GM21367 (cell line): ENCODE data around the gene ALDOA.
"Not testable (repeated sequence)": the region's sequence is repeated elsewhere in the genome, so short reads cannot be mapped to it uniquely, and the experiment has no call there.

ENCODE experiments used
- ATAC-seq: cut with Tn5 transposase; IDR thresholded peaks from one replicate; pipeline ENCODE4 v1.9.1; 2021; ENCODE audit not compliant: unreplicated experiment

ALDOA gene

DNA sequence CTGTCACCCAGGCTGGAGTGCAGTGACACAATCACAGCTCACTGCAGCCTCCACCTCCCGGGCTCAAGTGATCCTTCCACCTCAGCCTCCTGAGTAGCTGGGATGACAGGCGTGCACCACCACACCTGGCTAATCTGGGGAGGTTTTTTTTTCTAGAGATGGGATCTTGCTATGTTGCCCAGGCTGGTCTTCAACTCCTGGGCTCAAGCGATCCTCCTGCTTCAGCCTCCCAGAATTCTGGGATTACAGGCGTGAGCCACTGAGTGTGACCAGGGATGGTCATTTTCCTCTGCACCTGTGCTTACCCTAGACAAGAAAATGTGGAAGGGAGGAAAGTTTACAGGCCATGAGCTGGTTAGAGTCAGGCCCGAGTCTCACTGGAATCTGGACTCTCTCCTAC, 24.9 kb upstream of the ALDOA start:
- ATAC-seq: not testable (repeated sequence)

DNA sequence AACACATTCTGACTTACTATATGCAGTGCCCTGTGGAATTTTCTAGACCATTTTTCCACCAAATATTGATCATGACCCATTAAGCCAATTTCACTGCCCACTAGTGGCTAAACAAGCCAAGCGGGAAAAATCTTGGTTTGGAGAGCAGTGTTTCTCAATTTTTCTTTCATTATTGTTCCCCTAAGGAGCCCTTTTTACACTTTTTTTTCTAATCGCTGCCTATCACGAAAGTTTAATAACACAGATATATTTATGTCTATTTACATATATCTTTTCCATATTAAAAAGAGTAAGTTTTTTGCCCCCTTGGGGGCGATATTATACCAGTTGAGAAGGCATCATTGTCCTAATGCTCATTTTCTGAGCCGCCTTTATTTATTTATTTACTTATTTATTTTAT, 23.7 kb upstream of the ALDOA start:
- ATAC-seq: no peak

DNA sequence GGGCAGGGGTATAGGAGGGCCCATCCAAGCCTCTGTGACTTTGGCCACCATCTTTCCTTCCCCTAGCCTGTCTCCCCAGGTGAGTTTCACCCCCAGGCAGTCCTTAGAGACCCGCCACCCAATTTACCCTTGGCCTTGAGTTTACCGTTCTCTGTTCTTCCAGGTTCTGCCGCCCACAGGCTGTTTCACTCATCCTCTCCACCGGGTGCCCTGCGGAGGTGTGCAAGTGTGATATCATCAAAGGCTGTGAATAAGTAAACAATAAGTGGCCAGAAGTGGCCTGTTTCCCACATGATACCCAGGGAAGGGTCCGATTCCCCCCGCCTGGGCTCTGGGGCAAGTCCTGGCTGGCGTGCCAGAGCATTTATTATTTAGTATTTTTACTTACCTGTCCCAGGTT, 19.4 kb upstream of the ALDOA start:
- ATAC-seq: no peak

DNA sequence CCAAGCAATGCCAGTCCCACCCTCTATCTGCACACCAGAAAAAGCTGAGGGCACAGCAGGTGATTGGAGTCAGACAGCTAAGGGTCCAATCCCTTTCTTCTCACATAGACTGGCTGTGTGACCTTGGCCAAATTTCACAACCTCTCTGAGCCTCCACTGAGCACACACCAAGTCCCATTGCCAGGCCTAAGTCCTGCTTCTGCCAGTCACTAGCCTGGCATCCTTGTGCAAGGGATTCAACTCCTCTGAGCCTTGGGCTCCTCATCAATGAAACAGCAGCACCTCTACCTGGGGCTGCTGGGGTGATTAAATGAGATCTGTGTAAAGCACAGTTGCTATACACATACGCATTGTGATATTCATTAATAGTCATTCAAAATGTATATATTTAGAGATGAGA, 19.0 kb upstream of the ALDOA start:
- no peak for ATAC-seq

DNA sequence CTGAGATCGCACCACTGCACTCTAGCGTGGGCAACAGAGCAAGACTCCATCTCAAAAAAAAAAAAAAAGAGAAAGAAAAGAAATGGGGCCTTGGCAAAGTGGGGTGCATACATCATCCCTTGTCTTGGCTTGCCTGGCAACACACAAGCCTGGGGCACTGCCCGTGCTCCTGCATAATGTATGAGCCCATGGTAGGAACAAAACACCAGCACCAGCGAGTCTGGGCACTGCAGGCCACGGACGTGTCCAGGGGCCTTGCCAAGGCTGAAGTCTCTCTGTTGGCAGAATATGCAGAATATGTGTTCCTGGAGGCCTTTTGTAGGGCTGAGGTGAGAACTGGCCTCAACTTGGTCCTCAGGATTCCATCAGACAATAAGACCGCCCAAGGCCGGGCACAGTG, 15.7 kb upstream of the ALDOA start:
- ATAC-seq: no peak

DNA sequence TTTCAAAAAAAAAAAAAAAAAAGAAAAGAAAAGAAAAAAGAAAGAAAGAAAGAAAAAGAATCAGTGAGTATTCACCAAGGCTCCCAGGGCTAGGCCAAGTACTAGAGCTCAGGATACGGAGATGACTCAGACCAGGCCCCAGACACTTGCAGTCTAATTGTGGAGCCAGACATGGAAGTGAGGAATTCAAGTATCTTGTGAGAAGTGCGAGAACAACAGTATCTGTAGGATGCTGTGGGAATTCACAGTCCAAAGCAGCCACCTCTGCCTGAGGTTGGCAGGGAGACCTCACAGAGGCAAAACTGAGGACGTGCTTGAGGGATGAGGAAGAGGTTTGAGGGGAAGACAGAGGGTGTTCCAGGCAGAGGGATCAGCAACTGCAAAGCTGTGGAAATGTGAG, 14.0 kb upstream of the ALDOA start:
- no peak for ATAC-seq

DNA sequence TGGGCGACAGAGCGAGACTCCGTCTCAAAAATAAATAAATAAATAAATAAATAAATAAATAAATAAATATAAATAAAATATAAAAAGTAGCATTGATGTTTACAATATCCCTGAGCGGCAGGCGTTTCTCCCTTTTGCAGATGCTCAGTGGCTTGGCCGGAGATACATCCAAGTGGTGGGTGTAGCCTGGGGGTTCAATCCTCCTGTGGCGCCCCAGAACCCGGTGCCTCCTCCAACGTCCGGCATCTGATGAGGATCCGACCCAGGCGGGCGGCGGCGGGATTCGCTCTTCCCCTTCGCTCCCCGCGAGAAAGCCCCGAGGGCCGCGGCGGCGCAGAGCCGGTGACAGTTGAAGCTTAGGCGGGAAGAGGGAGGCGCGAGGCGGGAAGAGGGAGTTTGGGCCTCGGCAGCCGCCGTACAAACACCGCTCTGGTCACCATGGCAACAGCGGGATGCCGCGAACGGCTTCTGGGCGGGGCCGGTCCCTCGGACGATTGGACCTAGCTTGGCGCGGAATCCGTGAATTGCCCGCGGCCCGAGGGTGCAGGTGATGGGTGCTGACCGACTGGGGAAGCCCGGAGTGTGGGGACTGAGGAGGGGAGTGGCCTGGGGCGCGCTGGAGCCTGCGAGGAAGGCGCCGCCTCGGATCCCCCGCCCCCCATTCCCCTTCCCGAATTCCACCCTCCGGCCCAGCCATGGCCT, 12.7 kb upstream of the ALDOA start:
- no peak for ATAC-seq

DNA sequence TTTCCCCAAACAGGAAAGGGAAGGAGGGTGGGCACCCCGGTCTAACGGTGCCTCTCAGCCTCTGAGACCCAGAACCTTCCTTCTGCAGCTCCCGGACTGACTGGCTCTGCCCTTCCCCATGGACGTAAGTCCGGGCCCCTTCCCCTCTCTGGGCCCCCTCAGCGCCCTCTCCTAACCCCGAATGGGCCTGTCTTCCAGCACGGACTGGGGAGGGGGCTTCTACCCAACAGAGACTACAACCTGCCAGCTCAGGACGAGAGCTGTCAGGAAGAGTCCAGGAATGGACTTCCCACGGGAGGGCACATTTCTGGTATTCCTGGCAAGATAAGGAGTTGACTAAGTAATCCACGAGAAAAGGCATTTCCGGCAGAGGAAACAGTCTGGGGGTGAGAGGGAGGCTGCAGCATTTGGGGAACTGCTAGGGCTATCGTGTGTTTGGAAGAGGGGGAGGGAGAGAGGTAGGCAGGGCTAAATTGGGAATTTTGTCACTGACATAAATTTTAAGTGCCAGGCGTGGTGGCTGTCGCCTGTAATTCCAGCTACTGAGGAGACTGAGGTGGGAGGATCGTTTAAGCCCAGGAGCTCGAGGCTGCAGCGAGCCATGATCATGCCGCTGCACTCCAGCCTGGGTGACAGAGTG, 12.1 kb upstream of the ALDOA start:
- no peak for ATAC-seq

DNA sequence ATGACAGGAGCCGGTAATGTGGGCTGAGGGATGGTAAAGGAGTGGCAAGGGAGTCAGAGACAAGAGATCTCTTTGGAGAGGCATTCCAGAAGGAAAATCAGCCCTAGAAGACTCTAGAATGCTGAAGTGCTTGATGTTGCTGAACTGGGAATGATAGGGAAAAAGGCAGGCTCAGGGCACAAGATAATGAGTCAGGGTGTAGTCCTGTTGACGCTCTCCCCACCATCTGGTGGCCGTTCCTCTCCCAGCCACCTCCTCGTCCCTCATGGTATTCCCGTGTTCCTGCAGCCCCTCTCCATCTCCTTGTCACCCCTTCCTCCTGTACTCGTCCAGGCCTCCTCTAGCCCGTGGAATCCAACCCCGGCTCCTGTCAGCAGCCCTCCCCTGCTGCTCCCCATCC, 11.1 kb upstream of the ALDOA start:
- no peak for ATAC-seq

DNA sequence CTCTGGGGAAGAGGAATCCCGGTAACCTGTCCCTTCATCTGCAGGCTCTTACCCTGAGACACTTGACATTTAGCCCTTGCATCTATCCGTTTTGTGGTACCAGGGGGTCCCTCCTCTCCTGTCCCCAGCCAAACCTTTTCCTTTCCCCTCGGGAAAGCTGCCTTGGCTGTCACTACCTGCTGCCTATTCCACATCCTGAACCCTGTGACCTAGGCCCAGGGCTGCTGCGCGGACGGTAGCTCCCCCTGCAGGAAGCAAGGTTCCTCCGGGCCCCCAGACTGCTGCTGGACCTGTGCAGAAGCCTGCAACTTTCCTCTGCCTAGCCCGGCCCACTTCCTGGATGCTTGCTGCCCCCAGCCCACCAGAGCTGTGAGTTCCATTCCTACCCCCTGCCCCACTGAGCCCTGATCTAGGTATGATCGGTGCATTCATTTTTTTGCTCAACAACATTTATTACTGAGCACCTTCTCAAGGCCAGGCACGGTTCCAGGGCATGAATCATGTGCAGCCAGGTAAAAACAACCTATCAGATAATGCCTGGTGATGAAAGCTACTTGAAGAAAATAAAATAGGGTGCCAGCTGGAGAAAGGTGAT, 10.5 kb upstream of the ALDOA start:
- ATAC-seq: no peak

DNA sequence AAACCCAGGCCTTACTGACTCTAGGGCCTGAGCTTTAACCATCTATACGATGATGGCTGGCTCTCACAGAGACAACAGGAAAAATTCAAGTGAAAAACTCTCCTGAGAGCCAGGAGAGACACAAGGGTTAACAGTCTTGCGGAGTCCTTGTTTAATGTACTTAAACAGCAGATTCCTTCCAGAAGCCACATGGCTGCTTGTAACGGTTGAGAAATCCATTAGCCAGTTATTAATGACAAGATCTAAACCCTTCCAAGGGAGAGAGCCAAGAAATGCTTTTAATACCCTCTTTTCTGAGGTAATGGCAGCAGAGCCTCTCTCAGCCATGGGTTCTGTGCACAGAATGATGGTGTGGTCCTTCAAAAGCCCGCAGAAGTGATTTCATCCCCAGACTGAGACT, 5.2 kb upstream of the ALDOA start:
- no peak for ATAC-seq

DNA sequence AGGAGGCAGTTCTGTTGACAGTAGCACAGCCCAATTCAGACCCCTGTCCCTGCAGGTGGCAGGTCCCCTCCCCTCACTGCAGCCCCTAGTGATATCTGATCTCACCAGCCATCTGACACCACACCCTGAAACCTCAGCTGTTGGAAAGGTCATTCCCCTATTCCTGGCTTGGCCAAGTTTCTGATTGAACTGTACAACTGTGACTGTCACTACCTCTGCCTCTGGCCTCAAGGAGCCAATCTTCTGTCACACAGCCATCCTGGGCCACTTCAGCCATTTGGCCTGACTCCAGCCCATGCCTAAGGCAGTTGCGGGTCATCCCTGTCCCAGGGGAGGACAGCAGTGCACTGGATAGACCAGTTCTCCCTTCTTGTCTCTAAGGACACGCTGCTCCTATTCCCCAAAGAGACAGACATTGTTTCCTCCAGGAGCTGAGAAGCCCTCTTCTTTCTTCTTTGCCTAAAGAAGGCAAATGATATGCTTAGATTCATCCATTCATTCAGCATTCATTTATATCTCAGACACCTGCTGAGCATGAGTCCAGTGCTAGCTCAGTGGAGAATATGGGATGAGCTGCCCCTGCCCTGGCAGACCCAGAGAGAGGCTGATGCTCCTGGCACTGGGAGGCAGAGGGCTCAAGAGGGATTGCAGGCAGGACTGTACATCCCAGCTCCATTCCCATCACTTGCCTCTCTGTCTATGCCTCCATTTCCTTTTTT, 4.6 kb upstream of the ALDOA start:
- no peak for ATAC-seq

DNA sequence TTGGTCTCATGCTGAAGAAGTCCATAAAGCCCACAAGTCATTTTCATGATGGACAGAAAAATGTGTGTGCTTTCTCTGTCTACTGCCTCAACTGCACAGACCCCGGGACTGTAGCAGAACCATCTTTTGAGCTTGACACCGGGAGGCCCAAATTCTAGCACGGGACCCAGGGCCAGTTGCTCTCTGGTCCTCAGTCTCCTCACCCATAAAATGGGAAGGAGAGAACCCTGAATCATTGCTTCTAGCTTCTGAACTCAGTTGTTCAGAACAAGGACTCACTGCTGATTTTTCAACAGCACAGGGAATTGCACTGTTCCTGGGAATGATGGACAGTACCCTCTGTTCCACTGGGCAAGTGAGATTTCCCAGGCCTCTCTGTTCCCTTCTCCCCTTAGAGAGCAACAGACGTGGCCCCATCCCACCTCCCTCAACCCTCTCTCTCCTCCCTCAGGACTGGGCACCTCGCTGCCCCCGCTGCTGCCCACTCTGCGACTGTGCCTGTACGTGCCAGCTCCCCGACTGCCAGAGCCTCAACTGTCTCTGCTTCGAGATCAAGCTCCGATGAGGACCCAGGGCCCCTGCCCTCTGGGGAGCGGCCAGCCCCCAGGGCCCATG, 2.2 kb upstream of the ALDOA start:
- ATAC-seq: no peak

DNA sequence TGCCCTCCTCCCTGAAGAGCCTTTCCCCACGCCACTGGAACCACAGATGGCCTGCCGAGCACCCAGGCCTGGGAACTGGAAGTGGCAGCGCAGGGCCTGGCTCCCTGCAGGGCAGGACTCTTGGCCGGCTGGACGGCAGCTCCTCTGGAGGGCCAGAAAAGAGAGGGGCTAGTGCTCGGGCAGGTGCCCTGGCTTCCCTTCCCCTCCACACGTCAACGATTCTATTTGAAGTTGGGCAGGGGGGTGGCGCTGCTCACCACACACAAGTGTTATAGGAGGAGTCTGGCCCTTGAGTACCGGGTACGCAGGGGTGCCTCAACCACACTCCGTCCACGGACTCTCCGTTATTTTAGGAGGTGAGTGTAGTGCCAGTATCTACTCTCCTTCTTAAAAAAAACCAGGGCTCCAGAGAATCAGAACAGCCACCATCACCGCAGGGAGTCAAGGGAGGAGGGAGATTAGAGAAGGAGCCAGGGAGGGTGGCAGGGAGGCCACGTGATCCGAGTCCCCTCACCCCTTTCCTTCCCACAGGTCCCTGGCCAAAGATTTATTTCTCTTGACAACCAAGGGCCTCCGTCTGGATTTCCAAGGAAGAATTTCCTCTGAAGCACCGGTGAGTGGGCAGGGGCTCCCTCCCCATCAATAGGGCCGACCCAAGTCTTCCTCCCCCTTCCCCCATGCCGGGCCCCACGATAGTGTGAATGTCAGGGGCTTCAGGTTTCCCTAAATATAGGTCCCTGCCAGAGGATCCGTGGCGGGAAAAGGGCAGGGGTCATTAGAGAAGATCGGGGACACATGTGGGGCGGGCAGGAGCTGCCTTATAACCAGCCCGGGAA, 1.4 kb upstream of the ALDOA start:
- ATAC-seq: no peak

DNA sequence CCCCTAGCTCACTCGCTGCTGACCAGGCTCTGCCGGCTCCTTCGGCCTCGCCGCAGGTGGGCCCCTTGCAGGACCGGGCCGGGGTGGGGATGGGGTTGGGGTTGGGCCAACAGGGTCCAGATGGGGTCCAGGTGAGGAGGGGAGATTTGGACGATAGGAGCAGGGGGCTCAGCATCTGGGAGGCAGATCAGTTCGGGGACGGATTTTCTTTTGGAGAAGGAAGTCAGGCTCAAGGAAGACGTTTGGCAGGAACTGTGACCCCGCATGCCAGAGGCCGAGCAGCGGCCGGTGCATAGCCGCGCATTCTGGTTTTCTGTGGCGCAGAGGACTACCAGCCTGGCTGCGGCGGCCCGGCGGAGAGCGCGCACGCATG, 845 bp upstream of the ALDOA start:
- no peak for ATAC-seq

DNA sequence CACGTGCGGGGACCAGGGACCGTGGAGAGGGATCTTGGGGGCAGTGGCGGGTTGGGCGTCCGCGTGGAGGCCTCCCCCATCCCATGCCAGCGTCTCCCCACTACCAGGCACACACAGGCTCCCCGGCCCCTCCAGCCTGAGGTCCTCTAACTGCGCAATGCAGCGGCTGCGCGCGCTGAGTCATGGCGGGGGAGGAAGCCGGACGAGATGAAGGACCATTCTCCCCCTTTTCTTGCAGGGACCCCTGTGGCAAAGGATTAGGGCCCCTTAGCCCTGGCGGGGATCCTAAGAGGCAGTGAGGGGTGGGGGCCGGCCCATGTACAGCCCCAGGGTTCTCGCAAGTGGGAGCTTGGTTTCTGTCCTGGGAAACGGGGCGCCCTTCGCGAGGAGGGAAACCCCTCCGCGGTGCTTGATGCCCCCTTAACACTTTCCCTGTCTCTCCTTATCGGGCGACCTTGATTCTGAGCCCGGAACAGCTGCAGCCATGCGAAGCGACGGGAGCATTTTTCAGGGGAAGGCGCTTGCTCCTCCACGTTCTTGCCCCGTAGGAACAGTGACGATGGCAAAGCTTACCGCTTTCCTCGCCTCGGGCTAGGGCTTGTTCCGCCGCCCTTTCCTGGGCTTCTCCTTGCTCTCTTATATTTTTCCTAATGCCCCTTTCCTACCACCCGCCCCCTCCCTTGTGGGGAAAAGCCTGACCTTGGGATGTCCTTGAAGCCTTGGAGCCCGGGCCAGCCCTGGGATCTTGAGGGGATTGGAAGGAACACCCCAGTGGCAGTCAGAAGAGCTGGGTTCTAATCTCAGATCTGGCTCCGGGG, 592 bp downstream of the ALDOA start:
- no peak for ATAC-seq

DNA sequence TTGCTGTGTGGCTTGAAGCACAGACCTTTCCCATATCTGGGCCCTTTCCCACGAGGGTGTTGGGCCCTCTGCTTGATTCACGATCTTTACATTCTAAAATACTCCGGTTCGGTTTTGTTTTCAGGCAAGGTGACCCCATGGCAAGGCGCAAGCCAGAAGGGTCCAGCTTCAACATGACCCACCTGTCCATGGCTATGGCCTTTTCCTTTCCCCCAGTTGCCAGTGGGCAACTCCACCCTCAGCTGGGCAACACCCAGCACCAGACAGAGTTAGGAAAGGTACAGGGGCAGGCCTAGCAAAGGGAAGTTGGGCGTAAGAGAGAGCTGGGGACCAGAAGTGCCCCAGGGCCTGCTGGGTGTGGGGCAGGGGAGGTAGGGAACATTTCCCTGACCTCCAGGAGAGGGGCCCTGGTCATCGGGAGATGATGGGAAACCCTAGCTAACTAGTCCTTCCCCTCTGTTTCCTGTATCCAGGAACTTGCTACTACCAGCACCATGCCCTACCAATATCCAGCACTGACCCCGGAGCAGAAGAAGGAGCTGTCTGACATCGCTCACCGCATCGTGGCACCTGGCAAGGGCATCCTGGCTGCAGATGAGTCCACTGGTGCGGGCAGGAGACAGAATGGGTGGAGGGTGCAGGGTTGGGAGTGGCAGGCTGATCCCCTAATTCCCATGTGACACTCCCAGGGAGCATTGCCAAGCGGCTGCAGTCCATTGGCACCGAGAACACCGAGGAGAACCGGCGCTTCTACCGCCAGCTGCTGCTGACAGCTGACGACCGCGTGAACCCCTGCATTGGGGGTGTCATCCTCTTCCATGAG, 1.4 kb downstream of the ALDOA start:
- ATAC-seq: no peak

DNA sequence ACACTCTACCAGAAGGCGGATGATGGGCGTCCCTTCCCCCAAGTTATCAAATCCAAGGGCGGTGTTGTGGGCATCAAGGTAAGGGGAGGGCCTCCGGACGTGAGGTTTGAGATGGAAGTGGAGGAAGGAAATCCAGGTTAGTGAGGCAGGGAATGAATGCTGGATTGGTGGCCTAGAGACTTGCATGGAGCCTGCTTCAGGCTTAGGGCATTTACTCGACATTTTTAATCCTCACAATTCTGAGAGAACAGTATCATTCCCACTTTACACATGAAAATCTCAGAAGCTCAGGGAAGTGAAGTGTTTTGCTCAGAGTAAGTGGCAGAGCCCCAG, 2.0 kb downstream of the ALDOA start:
- no peak for ATAC-seq

DNA sequence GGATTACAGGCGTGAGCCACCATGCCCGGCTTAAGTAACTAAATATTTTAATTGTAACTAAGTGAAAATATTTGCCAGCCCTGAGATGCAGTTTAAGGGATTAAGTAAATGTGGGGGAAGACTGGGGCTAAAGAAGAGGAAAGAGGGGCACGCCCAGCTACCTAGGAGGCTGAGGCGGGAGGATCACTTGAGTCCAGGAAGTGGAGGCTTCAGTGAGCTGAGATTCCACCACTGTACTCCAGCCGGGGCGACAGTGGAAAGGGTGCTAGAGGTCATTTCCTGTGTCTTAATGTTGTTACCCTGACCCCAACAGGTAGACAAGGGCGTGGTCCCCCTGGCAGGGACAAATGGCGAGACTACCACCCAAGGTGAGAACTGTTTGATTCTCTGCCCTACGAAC, 2.8 kb downstream of the ALDOA start:
- no peak for ATAC-seq
